Right renal pelvis (tissue), 4 donors: ENCODE measurements around the gene SSTR4. TPM values are rescaled to one million over a fixed set of nuclear protein-coding genes. Genes with fewer than 3 reads are reported as not detected.

Experiments
- DNase-seq, 4 donors: peaks; one replicate each; pipeline ENCODE4 v3.0.0-alpha.2; 2013; ENCODE audit warnings: low read depth in 4 of 4, low spot score in 3 of 4, missing footprints in 1 of 4
- polyA plus RNA-seq, 4 donors: library from polyadenylated mRNA; unstranded; fragments of 120-200 nt; gene quantifications; one replicate each; pipeline ENCODE4 v1.2.1, GENCODE V29; 2013; ENCODE audit not compliant: insufficient read length in 4 of 4

The SSTR4 gene
- polyA plus RNA-seq, 4 donors: 0.06 TPM; not detected in 3

- no peak for DNase-seq
Measured at GRCh38 chr20:23084845-23085365, 49.8 kb downstream of the SSTR4 start.

- DNase-seq: no peak
Measured at GRCh38 chr20:23085436-23086055, 50.4 kb downstream of the SSTR4 start.

GRCh38 chr20:23086056-23086566, 51.0 kb downstream of the SSTR4 start, which contains the start of gene CD93:
Gene CD93 (minus strand): TSS chr20:23086324. CDS start chr20:23086192, 132 bp downstream.
- DNase-seq: no peak

GRCh38 chr20:23086931-23087411, 51.9 kb downstream of the SSTR4 start:
- DNase-seq: no peak

GRCh38 chr20:23087587-23088251, 52.6 kb downstream of the SSTR4 start:
- DNase-seq: no peak

Other genes starting within 250 kb of the SSTR4 start
- gene THBD, start 14.4 kb downstream of the SSTR4 start, polyA plus RNA-seq: 10 to 100 TPM in 1 of 4 donors, 1 to 10 TPM in 3; 5.2 to 10.8 (median 5.8) TPM
- 10 to 100 TPM; 42.6 to 50.1 (median 47.0) TPM for gene CD93, start 51.0 kb downstream of the SSTR4 start, polyA plus RNA-seq